Neural cell (in vitro differentiated cells): ENCODE measurements around the gene MBD5. TPM values are rescaled to one million over a fixed set of nuclear protein-coding genes. Genes with fewer than 3 reads are reported as not detected.

Experiments used
- H2AFZ ChIP-seq: fragments of 200-600, 300-800 bp; sonication (generic), shearing (Covaris generic); 2 replicates; pipeline ENCODE4 v1.6.0; 2014; ENCODE audit warnings: low read depth, mild to moderate bottlenecking, antibody characterized with exemption, low read length, moderate library complexity
- H3F3A ChIP-seq: fragments of 200-600 bp; shearing (Covaris generic); 2 replicates; pipeline ENCODE4 v1.6.1; 2016; ENCODE audit warnings: mild to moderate bottlenecking, moderate library complexity, mixed read lengths, antibody characterized with exemption, low read length; ENCODE audit not compliant: insufficient read depth, poor library complexity, severe bottlenecking
- H3K27ac ChIP-seq: fragments of 200-600, 300-800 bp; sonication (generic), shearing (Covaris generic); 2 replicates; pipeline ENCODE4 v1.5.1; 2014; ENCODE audit warnings: mild to moderate bottlenecking, low read length, moderate library complexity
- H3K27me3 ChIP-seq: fragments of 300-800, 200-600 bp; sonication (generic), shearing (Covaris generic); 2 replicates; pipeline ENCODE4 v1.6.0; 2014; ENCODE audit warnings: mild to moderate bottlenecking, low read depth, low read length, moderate library complexity; ENCODE audit not compliant: insufficient read depth
- H3K36me3 ChIP-seq: fragments of 300-800, 200-600 bp; sonication (generic), shearing (Covaris generic); 2 replicates; pipeline ENCODE4 v1.5.1; 2014; ENCODE audit warnings: mild to moderate bottlenecking, antibody characterized with exemption, low read length, moderate library complexity; ENCODE audit not compliant: insufficient read depth
- H3K4me2 ChIP-seq: fragments of 300-800, 200-600 bp; sonication (generic), shearing (Covaris generic); 2 replicates; pipeline ENCODE4 v1.6.0; 2014; ENCODE audit warnings: mild to moderate bottlenecking, low read length
- H3K4me3 ChIP-seq: fragments of 300-800, 200-600 bp; sonication (generic), shearing (Covaris generic); 2 replicates; pipeline ENCODE4 v1.5.1; 2014; ENCODE audit warnings: mild to moderate bottlenecking, low read length, moderate library complexity
- H3K79me2 ChIP-seq: fragments of 200-600 bp; shearing (Covaris generic); replicated peaks from 2 replicates; pipeline ENCODE4 v1.6.0; 2014; ENCODE audit warnings: mild to moderate bottlenecking, low read length, moderate library complexity; ENCODE audit not compliant: insufficient read depth
- H3K9ac ChIP-seq: fragments of 300-800, 200-600 bp; sonication (generic), shearing (Covaris generic); 2 replicates; pipeline ENCODE4 v1.6.1; 2016; ENCODE audit warnings: mild to moderate bottlenecking, low read length, mixed read lengths
- H3K9me2 ChIP-seq: fragments of 200-600 bp; shearing (Covaris generic); 2 replicates; pipeline ENCODE4 v1.6.1; 2016; ENCODE audit warnings: mild to moderate bottlenecking, low read length, mixed read lengths; ENCODE audit not compliant: insufficient read depth
- H3K9me3 ChIP-seq: fragments of 200-600, 300-800 bp; sonication (generic), shearing (Covaris generic); 2 replicates; pipeline ENCODE4 v1.6.1; 2016; ENCODE audit warnings: mild to moderate bottlenecking, mixed run types, low read length, moderate library complexity, mixed read lengths
- H4K20me1 ChIP-seq: fragments of 200-600 bp; shearing (Covaris generic); 2 replicates; pipeline ENCODE4 v1.6.1; 2016; ENCODE audit warnings: mild to moderate bottlenecking, mixed run types; ENCODE audit not compliant: insufficient read depth
- CTCF ChIP-seq: fragments of 450-650 bp; IDR thresholded peaks from 2 replicates; pipeline ENCODE4 v1.5.1; 2014; ENCODE audit warnings: antibody characterized with exemption, mild to moderate bottlenecking, moderate library complexity; ENCODE audit not compliant: poor library complexity, severe bottlenecking
- EP300 ChIP-seq: fragments of 450-650 bp; conservative IDR thresholded peaks from 2 replicates; pipeline ENCODE4 v1.6.1; 2014; ENCODE audit warnings: antibody characterized with exemption, mild to moderate bottlenecking, moderate library complexity; ENCODE audit not compliant: poor library complexity, severe bottlenecking
- EZH2 ChIP-seq: fragments of 200-600, 300-800 bp; shearing (Covaris generic), sonication (generic); IDR thresholded peaks from 2 replicates; pipeline ENCODE4 v1.6.1; 2014; ENCODE audit warnings: antibody characterized with exemption, low read length, borderline replicate concordance, mild to moderate bottlenecking; ENCODE audit not compliant: insufficient read depth, poor library complexity, severe bottlenecking
- MXI1 ChIP-seq: fragments of 450-650 bp; conservative IDR thresholded peaks from 2 replicates; pipeline ENCODE4 v1.6.1; 2014; ENCODE audit warnings: antibody characterized with exemption, mild to moderate bottlenecking; ENCODE audit not compliant: poor library complexity, severe bottlenecking
- POLR2AphosphoS5 ChIP-seq: IDR thresholded peaks from 2 replicates; pipeline ENCODE4 v1.6.1; 2012
- RAD21 ChIP-seq: fragments of 450-650 bp; conservative IDR thresholded peaks from 2 replicates; pipeline ENCODE4 v1.6.1; 2014; ENCODE audit warnings: antibody characterized with exemption, mild to moderate bottlenecking, moderate library complexity
- REST ChIP-seq: IDR thresholded peaks from 2 replicates; pipeline ENCODE4 v1.6.1; 2012; ENCODE audit warnings: borderline replicate concordance
- SMC3 ChIP-seq: fragments of 450-650 bp; conservative IDR thresholded peaks from 2 replicates; pipeline ENCODE4 v1.6.1; 2014; ENCODE audit warnings: antibody characterized with exemption, mild to moderate bottlenecking, moderate library complexity; ENCODE audit not compliant: poor library complexity
- TAF1 ChIP-seq: IDR thresholded peaks from 2 replicates; pipeline ENCODE4 v1.6.1; 2012; ENCODE audit warnings: low read depth
- polyA plus RNA-seq: library from polyadenylated mRNA; depleted of rRNA; stranded (reverse); fragments of >200 nt; gene quantifications from 2 replicates; pipeline ENCODE4 v1.2.3, GENCODE V29; 2014

Gene MBD5
- polyA plus RNA-seq, 1 donor from 2014 or later: 9.7 TPM

- TF ChIP-seq EP300: no peak
- TF ChIP-seq CTCF: no peak
- no peak for TF ChIP-seq SMC3
- TF ChIP-seq RAD21: no peak
- TF ChIP-seq MXI1: no peak
- TF ChIP-seq POLR2AphosphoS5: no peak
- TF ChIP-seq REST: no peak
- no peak for TF ChIP-seq TAF1
- TF ChIP-seq EZH2: no peak
- no peaks in the 10 kb centered on the region for H3K9me3 ChIP-seq
- H3K9ac ChIP-seq: no peak overlapping the region
- H4K20me1 ChIP-seq: no peaks in the 10 kb centered on the region
- H3K4me2 ChIP-seq: no peak overlapping the region
- no peaks in the 10 kb centered on the region for H3K79me2 ChIP-seq
- H3K27me3 ChIP-seq: no peaks in the 10 kb centered on the region
- no peaks in the 10 kb centered on the region for H3K9me2 ChIP-seq
- no peaks in the 10 kb centered on the region for H3F3A ChIP-seq
- H3K27ac ChIP-seq: no peak overlapping the region
- no peak overlapping the region for H2AFZ ChIP-seq
- H3K4me3 ChIP-seq: no peak overlapping the region
- no peaks in the 10 kb centered on the region for H3K36me3 ChIP-seq
Measured at GRCh38 chr2:148523315-148523714, 502.4 kb downstream of the MBD5 start.

GRCh38 chr2:148524519-148524919, 503.6 kb downstream of the MBD5 start:
- Histone ChIP-seq H3K9ac (no peak overlapping the region), H3F3A (no peaks in the 10 kb centered on the region), H3K36me3 (no peaks in the 10 kb centered on the region), H3K79me2 (no peaks in the 10 kb centered on the region), H4K20me1 (no peaks in the 10 kb centered on the region), H3K4me3 (no peak overlapping the region), H3K4me2 (no peak overlapping the region), H3K9me3 (no peaks in the 10 kb centered on the region), H3K9me2 (no peaks in the 10 kb centered on the region), H3K27me3 (no peaks in the 10 kb centered on the region), H3K27ac (no peak overlapping the region), H2AFZ (no peak overlapping the region)
- TF ChIP-seq EZH2 (no peak), SMC3 (no peak), EP300 (no peak), MXI1 (no peak), RAD21 (no peak), CTCF (no peak)
